ENCODE data around the gene TSEN34. TPM values are rescaled to one million over a fixed set of nuclear protein-coding genes. Genes with fewer than 3 reads are reported as not detected.
"Not testable (repeated sequence)": the region's sequence is repeated elsewhere in the genome, so short reads cannot be mapped to it uniquely, and the experiment has no call there.

TSEN34 gene
- total RNA-seq, 3 donors from 2014 or later (not counting 1 experiment from before 2014, with no cell fraction given): 11.5 to 16.7 (median 13.5) TPM

- TF ChIP-seq, protein P1, sequence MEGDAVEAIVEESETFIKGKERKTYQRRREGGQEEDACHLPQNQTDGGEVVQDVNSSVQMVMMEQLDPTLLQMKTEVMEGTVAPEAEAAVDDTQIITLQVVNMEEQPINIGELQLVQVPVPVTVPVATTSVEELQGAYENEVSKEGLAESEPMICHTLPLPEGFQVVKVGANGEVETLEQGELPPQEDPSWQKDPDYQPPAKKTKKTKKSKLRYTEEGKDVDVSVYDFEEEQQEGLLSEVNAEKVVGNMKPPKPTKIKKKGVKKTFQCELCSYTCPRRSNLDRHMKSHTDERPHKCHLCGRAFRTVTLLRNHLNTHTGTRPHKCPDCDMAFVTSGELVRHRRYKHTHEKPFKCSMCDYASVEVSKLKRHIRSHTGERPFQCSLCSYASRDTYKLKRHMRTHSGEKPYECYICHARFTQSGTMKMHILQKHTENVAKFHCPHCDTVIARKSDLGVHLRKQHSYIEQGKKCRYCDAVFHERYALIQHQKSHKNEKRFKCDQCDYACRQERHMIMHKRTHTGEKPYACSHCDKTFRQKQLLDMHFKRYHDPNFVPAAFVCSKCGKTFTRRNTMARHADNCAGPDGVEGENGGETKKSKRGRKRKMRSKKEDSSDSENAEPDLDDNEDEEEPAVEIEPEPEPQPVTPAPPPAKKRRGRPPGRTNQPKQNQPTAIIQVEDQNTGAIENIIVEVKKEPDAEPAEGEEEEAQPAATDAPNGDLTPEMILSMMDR (IDR thresholded peaks at IDR 0.05): no peak
- Mint-ChIP-seq H3K9me3 (no peaks in the 10 kb centered on the region), H3K27me3 (ENCODE audit: low read depth in 2 of 2) (peaks cover 5 to 7% of the 10 kb centered on the region in 2 donors), H3K4me3 (no peak overlapping the region), H3K4me1 (peaks cover 0 to 3% of the 10 kb centered on the region in 2 donors), H3K36me3 (no peaks in the 10 kb centered on the region), H3K27ac (peak overlapping the region in 1 of 2 donors; percentile 35)
- DNase-seq (no peak), ATAC-seq (no peak)
- no peaks in the 10 kb centered on the region for H3K27me3 ChIP-seq (ENCODE audit: control insufficient read depth, insufficient read depth, low read length)
- H3K4me3 ChIP-seq (ENCODE audit: low read length): no peak overlapping the region
- no peak overlapping the region for H3K27ac ChIP-seq (ENCODE audit: low read length)
- H3K36me3 ChIP-seq (ENCODE audit: control insufficient read depth, insufficient read depth, low read length): peaks cover 6% of the 10 kb centered on the region
- peaks cover 10% of the 10 kb centered on the region for H3K4me1 ChIP-seq (ENCODE audit: control insufficient read depth, insufficient read depth, low read length)
- WGBS (ENCODE audit: insufficient coverage): 87% methylated on average over 8 of the region's 8 CpGs
- H3K9me3 ChIP-seq (ENCODE audit: control insufficient read depth, insufficient read depth, low read length): no peaks in the 10 kb centered on the region
- intact Hi-C loops (cut with micrococcal nuclease): no loop called here
These were observed 27.2 kb downstream of the TSEN34 start for GRCh38 chr19:54218259-54218658.

- ATAC-seq (no peak), DNase-seq (no peak)
- no peak overlapping the region for H3K4me3 ChIP-seq (ENCODE audit: low read length)
- H3K4me1 Mint-ChIP-seq: peaks cover 0 to 7% of the 10 kb centered on the region in 2 donors
- H3K4me3 Mint-ChIP-seq: no peak overlapping the region
- intact Hi-C loops (cut with micrococcal nuclease): no loop called here
- no peak overlapping the region for H3K27ac ChIP-seq (ENCODE audit: low read length)
- no peaks in the 10 kb centered on the region for H3K36me3 Mint-ChIP-seq
- peaks cover 6% of the 10 kb centered on the region for H3K36me3 ChIP-seq (ENCODE audit: control insufficient read depth, insufficient read depth, low read length)
- no peaks in the 10 kb centered on the region for H3K9me3 ChIP-seq (ENCODE audit: control insufficient read depth, insufficient read depth, low read length)
- TF ChIP-seq, protein P1 (IDR thresholded peaks at IDR 0.05): no peak
- no peaks in the 10 kb centered on the region for H3K9me3 Mint-ChIP-seq
- 95% methylated on average over 27 of the region's 27 CpGs for WGBS (ENCODE audit: insufficient coverage)
- H3K4me1 ChIP-seq (ENCODE audit: control insufficient read depth, insufficient read depth, low read length): peaks cover 16% of the 10 kb centered on the region
- peaks cover 11 to 12% of the 10 kb centered on the region in 2 donors for H3K27me3 Mint-ChIP-seq (ENCODE audit: low read depth in 2 of 2)
- no peaks in the 10 kb centered on the region for H3K27me3 ChIP-seq (ENCODE audit: control insufficient read depth, insufficient read depth, low read length)
- no peak overlapping the region for H3K27ac Mint-ChIP-seq
These were observed 28.0 kb downstream of the TSEN34 start for GRCh38 chr19:54218960-54219661.

DNA sequence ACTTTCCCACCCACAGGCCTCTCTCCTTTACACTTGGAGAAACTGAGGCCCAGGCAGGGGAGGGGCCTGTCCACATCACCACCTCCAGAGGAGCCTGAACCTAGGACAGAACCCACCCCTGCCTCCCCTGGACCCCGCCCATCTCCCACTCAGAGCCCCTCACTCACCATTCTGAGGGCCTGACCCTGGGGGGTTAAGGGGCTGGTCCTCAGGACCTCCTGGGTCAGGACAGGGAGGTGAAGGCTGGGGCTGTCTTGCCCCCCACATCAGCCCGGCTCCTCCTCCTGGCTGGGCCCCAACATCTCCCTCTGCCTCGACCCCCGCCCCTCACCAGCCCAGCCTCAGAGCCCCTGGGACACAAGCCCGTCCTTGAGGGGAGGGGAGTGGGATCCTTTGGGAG is 28.6 kb downstream of the TSEN34 start:
- intact Hi-C loops (cut with micrococcal nuclease); DNase-seq; H3K27ac Mint-ChIP-seq; H3K36me3 Mint-ChIP-seq; H3K27me3 ChIP-seq (ENCODE audit: control insufficient read depth, insufficient read depth, low read length); H3K9me3 Mint-ChIP-seq; H3K4me3 ChIP-seq (ENCODE audit: low read length); H3K9me3 ChIP-seq (ENCODE audit: control insufficient read depth, insufficient read depth, low read length); H3K4me3 Mint-ChIP-seq; H3K36me3 ChIP-seq (ENCODE audit: control insufficient read depth, insufficient read depth, low read length); H3K4me1 Mint-ChIP-seq; H3K27ac ChIP-seq (ENCODE audit: low read length); ATAC-seq: not testable (repeated sequence)
- peaks cover 11 to 13% of the 10 kb centered on the region in 2 donors for H3K27me3 Mint-ChIP-seq (ENCODE audit: low read depth in 2 of 2)
- peaks cover 16% of the 10 kb centered on the region for H3K4me1 ChIP-seq (ENCODE audit: control insufficient read depth, insufficient read depth, low read length)
- WGBS (ENCODE audit: insufficient coverage): 80% methylated on average over 1 of the region's 5 CpGs

GRCh38 chr19:54221947-54222346 is 30.8 kb downstream of the TSEN34 start:
- not testable (repeated sequence) for H3K27me3 ChIP-seq (ENCODE audit: control insufficient read depth, insufficient read depth, low read length); H3K36me3 Mint-ChIP-seq; H3K4me3 ChIP-seq (ENCODE audit: low read length); H3K4me1 Mint-ChIP-seq; H3K36me3 ChIP-seq (ENCODE audit: control insufficient read depth, insufficient read depth, low read length); H3K27ac ChIP-seq (ENCODE audit: low read length); ATAC-seq; DNase-seq; H3K27ac Mint-ChIP-seq; H3K9me3 Mint-ChIP-seq; H3K4me3 Mint-ChIP-seq; H3K9me3 ChIP-seq (ENCODE audit: control insufficient read depth, insufficient read depth, low read length)
- peaks cover 11 to 13% of the 10 kb centered on the region in 2 donors for H3K27me3 Mint-ChIP-seq (ENCODE audit: low read depth in 2 of 2)
- H3K4me1 ChIP-seq (ENCODE audit: control insufficient read depth, insufficient read depth, low read length): peaks cover 16% of the 10 kb centered on the region
- WGBS (ENCODE audit: insufficient coverage): no CpG with 5 or more reads among the region's 7 CpGs
- intact Hi-C loops (cut with micrococcal nuclease): loop anchor here (2.0 kb wide), 1 partner anchor 25 kb away; no protein-coding TSS in a partner anchor

DNA sequence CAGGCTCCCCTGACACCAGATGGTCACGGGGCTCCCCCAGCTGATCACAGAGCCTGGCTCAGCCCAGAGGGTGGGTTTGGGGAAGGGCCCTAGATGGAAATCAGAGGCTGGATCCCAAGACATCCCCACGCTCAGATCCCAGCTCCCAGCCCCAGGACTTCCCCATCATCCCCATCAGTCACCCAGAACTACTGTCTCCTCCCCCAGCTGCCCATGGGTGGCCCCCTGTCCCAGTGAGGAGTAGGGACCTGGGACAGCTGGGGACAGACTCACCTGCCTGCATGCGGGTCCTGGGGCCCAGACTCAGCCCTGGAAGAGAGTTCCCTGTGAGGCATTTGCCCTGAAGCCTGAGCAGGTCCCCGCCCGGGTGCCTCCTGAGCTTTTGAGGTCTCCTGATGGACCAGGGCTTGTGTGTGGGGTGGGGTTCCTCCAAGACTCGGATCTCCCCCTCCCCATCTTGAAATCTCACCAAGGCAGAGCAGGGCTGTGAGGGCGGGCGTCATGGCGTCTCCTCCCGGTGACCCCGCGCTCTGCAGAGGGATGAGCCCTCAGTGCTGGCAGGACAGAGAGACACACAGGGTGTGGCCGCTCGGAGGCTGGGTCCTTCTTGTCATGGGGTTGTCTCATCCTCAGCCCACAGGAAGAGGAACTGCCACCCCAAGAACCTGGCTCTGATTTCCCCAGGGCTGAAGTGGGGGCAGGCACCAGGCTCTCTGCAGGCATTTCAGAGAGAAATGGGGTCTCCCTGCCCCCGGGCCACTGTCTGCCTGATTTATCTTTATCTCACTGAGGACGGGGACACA is 31.6 kb downstream of the TSEN34 start, which contains the start of gene LILRB3:
Gene LILRB3 (minus strand): TSS at position 534 of the 803 bp plus-strand sequence. CDS start 31 bp downstream, at position 503.
- H3K4me1 ChIP-seq (ENCODE audit: control insufficient read depth, insufficient read depth, low read length): peaks cover 16% of the 10 kb centered on the region
- not testable (repeated sequence) for H3K27me3 ChIP-seq (ENCODE audit: control insufficient read depth, insufficient read depth, low read length); H3K27ac ChIP-seq (ENCODE audit: low read length); H3K9me3 Mint-ChIP-seq; H3K4me3 Mint-ChIP-seq; H3K4me1 Mint-ChIP-seq; H3K36me3 ChIP-seq (ENCODE audit: control insufficient read depth, insufficient read depth, low read length); H3K4me3 ChIP-seq (ENCODE audit: low read length); DNase-seq; H3K36me3 Mint-ChIP-seq; H3K27ac Mint-ChIP-seq; H3K9me3 ChIP-seq (ENCODE audit: control insufficient read depth, insufficient read depth, low read length)
- ATAC-seq: peak; percentile 40 to 68 (median 50)
- 68% methylated on average over 9 of the region's 16 CpGs for WGBS (ENCODE audit: insufficient coverage)
- H3K27me3 Mint-ChIP-seq (ENCODE audit: low read depth in 2 of 2): peaks cover 11 to 13% of the 10 kb centered on the region in 2 donors
- intact Hi-C loops (cut with micrococcal nuclease): loop anchor here (2.0 kb wide), 1 partner anchor 24 kb away; no protein-coding TSS in a partner anchor

DNA sequence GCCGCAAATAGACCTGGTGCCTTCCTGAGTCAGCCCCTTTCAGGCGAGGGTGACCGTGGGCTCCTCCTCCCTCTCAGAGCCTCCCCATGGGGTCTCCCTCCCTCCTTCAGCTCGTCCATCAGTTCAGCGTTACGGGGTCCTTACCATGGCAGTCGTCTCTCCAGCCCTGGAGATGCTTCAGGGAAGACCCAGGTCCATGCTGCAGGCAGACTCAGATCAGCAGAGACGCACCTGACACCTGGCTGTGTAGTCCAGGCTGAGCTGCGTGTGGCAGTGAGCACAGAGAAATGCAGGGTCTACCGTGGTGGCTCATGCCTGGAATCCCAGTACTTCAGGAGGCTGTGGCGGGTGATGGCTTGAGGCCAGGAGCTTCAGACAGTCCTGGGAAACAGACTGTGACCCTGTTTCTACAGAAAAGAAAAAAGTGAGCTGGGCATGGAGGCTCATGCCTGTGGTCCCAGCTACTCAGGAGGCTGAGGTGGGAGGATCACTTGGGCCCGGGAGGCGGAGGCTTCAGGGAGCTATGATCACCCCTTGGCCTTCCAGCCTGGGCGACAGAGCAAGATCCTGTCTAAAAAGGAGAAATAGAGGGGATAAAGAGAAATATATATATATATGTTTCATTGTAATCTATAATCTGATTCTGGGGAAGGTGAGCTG is 32.3 kb downstream of the TSEN34 start:
- not testable (repeated sequence) for ATAC-seq
- intact Hi-C loops (cut with micrococcal nuclease): loop anchor here (2.0 kb wide), 1 partner anchor 23 kb away; no protein-coding TSS in a partner anchor

More for the DNA sequence above, 32.3 kb downstream of the TSEN34 start:
- H3K4me1 Mint-ChIP-seq; H3K9me3 Mint-ChIP-seq; H3K9me3 ChIP-seq (ENCODE audit: control insufficient read depth, insufficient read depth, low read length); H3K36me3 ChIP-seq (ENCODE audit: control insufficient read depth, insufficient read depth, low read length); DNase-seq; H3K4me3 ChIP-seq (ENCODE audit: low read length); H3K4me3 Mint-ChIP-seq; H3K36me3 Mint-ChIP-seq; H3K27ac ChIP-seq (ENCODE audit: low read length); H3K27me3 ChIP-seq (ENCODE audit: control insufficient read depth, insufficient read depth, low read length); H3K27ac Mint-ChIP-seq: not testable (repeated sequence)
- H3K4me1 ChIP-seq (ENCODE audit: control insufficient read depth, insufficient read depth, low read length): peaks cover 16% of the 10 kb centered on the region
- peaks cover 11 to 15% of the 10 kb centered on the region in 2 donors for H3K27me3 Mint-ChIP-seq (ENCODE audit: low read depth in 2 of 2)
- 76% methylated on average over 12 of the region's 14 CpGs for WGBS (ENCODE audit: insufficient coverage)
